GM20000 (cell line): ENCODE data around the gene HSF5.
"Not testable (repeated sequence)": the region's sequence is repeated elsewhere in the genome, so short reads cannot be mapped to it uniquely, and the experiment has no call there.

Experiments used
- DNase-seq: peaks from one replicate; pipeline ENCODE4 v3.0.0; 2012; ENCODE audit warnings: low spot score
- CTCF ChIP-seq: IDR thresholded peaks from 2 replicates; pipeline ENCODE4 v1.5.1; 2012; ENCODE audit warnings: mild to moderate bottlenecking, control low read depth; ENCODE audit errors: extremely low read depth, missing control alignments

HSF5 gene

GRCh38 chr17:58508341-58509067 lies 20.3 kb upstream of the HSF5 start:
- DNase-seq = no peak
- TF ChIP-seq CTCF = no peak

- TF ChIP-seq CTCF = no peak
- no peak for DNase-seq
These were observed 19.0 kb upstream of the HSF5 start for GRCh38 chr17:58507123-58507634.

GRCh38 chr17:58506354-58507080 lies 18.3 kb upstream of the HSF5 start:
- no peak for TF ChIP-seq CTCF
- no peak for DNase-seq

- peak; percentile 83 for DNase-seq
- TF ChIP-seq CTCF = no peak
These were observed 16.7 kb upstream of the HSF5 start for GRCh38 chr17:58504826-58505351.

- DNase-seq = no peak
- TF ChIP-seq CTCF = no peak
These were observed 15.7 kb upstream of the HSF5 start for GRCh38 chr17:58503866-58504265.

GRCh38 chr17:58503134-58503533 lies 14.9 kb upstream of the HSF5 start:
- not testable (repeated sequence) for DNase-seq

GRCh38 chr17:58501451-58501850 lies 13.2 kb upstream of the HSF5 start:
- TF ChIP-seq CTCF = no peak

More at GRCh38 chr17:58501451-58501850, 13.2 kb upstream of the HSF5 start:
- DNase-seq = no peak
